Measurements from ENCODE around the gene JARID2. TPM values are rescaled to one million over a fixed set of nuclear protein-coding genes. Genes with fewer than 3 reads are reported as not detected.

Gene JARID2
- total RNA-seq, 1 donor from 2014 or later: 66.1 TPM

DNA sequence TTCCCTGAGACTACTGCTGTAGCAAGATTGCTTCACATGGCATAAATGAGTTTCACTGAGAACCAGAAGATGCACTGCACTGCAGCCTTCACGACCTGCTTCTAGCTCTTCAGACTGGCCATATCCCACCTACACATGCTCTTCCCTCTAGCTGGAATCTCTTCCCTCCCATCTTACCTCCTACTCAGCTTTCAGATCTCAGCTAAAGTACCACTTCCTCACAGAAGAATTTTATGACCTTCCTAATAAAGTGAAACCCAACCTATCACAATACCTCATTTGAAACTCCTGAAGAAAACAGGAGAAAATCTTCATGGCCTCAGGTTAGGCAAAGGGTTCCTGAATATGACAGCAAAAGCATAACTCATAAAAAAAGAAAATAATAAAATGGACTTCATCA lies 317.1 kb downstream of the JARID2 start:
- Mint-ChIP-seq H3K4me1 (ENCODE audit: unreplicated experiment) (peaks cover 2% of the 10 kb centered on the region), H3K9me3 (ENCODE audit: unreplicated experiment) (no peaks in the 10 kb centered on the region), H3K36me3 (ENCODE audit: low read depth, unreplicated experiment) (no peaks in the 10 kb centered on the region), H3K4me3 (ENCODE audit: unreplicated experiment) (no peak overlapping the region), H3K27ac (ENCODE audit: unreplicated experiment) (no peak overlapping the region), H3K27me3 (ENCODE audit: unreplicated experiment) (no peaks in the 10 kb centered on the region)
- TF ChIP-seq CTCF (IDR thresholded peaks at IDR 0.05; ENCODE audit: unreplicated experiment): no peak
- no peak for DNase-seq (ENCODE audit: low spot score)

GRCh38 chr6:15569035-15569995 lies 323.4 kb downstream of the JARID2 start:
- peaks cover 6% of the 10 kb centered on the region for H3K4me1 Mint-ChIP-seq (ENCODE audit: unreplicated experiment)
- no peaks in the 10 kb centered on the region for H3K36me3 Mint-ChIP-seq (ENCODE audit: low read depth, unreplicated experiment)
- no peak overlapping the region for H3K27ac Mint-ChIP-seq (ENCODE audit: unreplicated experiment)
- no peak for TF ChIP-seq CTCF (IDR thresholded peaks at IDR 0.05; ENCODE audit: unreplicated experiment)
- peaks cover 2% of the 10 kb centered on the region for H3K27me3 Mint-ChIP-seq (ENCODE audit: unreplicated experiment)
- H3K4me3 Mint-ChIP-seq (ENCODE audit: unreplicated experiment): no peak overlapping the region
- H3K9me3 Mint-ChIP-seq (ENCODE audit: unreplicated experiment): no peaks in the 10 kb centered on the region
- no peak for DNase-seq (ENCODE audit: low spot score)

GRCh38 chr6:15570171-15570570 lies 324.3 kb downstream of the JARID2 start:
- no peak overlapping the region for H3K27ac Mint-ChIP-seq (ENCODE audit: unreplicated experiment)
- H3K9me3 Mint-ChIP-seq (ENCODE audit: unreplicated experiment): no peaks in the 10 kb centered on the region
- H3K36me3 Mint-ChIP-seq (ENCODE audit: low read depth, unreplicated experiment): no peaks in the 10 kb centered on the region
- TF ChIP-seq CTCF (IDR thresholded peaks at IDR 0.05; ENCODE audit: unreplicated experiment): no peak
- H3K4me1 Mint-ChIP-seq (ENCODE audit: unreplicated experiment): peaks cover 8% of the 10 kb centered on the region
- no peak overlapping the region for H3K4me3 Mint-ChIP-seq (ENCODE audit: unreplicated experiment)
- DNase-seq (ENCODE audit: low spot score): no peak
- H3K27me3 Mint-ChIP-seq (ENCODE audit: unreplicated experiment): peaks cover 2% of the 10 kb centered on the region
